Bronchial epithelial cell (primary cell): ENCODE measurements around the gene ARID3A. TPM values are rescaled to one million over a fixed set of nuclear protein-coding genes. Genes with fewer than 3 reads are reported as not detected.

Source experiments
- DNase-seq: peaks from one replicate; pipeline ENCODE4 v3.0.0-alpha.2; 2010; ENCODE audit warnings: low read depth
- FAIRE-seq: peaks from 2 replicates; lab custom pipeline; 2011; peaks lifted over from hg19 to GRCh38; lab: Jason Lieb, UNC
- H3K27me3 ChIP-seq: 2 replicates; pipeline ENCODE4 v1.5.1; 2011; ENCODE audit warnings: low read length; ENCODE audit not compliant: control insufficient read depth, insufficient read depth
- H3K36me3 ChIP-seq: 2 replicates; pipeline ENCODE4 v1.5.1; 2011; ENCODE audit warnings: low read length; ENCODE audit not compliant: control insufficient read depth, insufficient read depth
- H3K4me3 ChIP-seq: 2 replicates; pipeline ENCODE4 v1.5.1; 2011; ENCODE audit warnings: mild to moderate bottlenecking, low read depth, low read length, control low read depth
- total RNA-seq: library from RNA; depleted of rRNA; stranded (reverse); fragments of >200 nt; gene quantifications from 2 replicates; pipeline ENCODE4 v1.2.1, GENCODE V29; 2014
- TF ChIP-seq, protein P1 (sequence below): IDR thresholded peaks from 2 replicates; pipeline ENCODE4 v1.5.1; 2011; ENCODE audit warnings: mild to moderate bottlenecking, moderate library complexity, low read length, control low read depth, inconsistent platforms; ENCODE audit not compliant: insufficient read depth, severe bottlenecking

The ARID3A gene
- total RNA-seq, 1 donor from 2014 or later = 15.8 TPM

DNA sequence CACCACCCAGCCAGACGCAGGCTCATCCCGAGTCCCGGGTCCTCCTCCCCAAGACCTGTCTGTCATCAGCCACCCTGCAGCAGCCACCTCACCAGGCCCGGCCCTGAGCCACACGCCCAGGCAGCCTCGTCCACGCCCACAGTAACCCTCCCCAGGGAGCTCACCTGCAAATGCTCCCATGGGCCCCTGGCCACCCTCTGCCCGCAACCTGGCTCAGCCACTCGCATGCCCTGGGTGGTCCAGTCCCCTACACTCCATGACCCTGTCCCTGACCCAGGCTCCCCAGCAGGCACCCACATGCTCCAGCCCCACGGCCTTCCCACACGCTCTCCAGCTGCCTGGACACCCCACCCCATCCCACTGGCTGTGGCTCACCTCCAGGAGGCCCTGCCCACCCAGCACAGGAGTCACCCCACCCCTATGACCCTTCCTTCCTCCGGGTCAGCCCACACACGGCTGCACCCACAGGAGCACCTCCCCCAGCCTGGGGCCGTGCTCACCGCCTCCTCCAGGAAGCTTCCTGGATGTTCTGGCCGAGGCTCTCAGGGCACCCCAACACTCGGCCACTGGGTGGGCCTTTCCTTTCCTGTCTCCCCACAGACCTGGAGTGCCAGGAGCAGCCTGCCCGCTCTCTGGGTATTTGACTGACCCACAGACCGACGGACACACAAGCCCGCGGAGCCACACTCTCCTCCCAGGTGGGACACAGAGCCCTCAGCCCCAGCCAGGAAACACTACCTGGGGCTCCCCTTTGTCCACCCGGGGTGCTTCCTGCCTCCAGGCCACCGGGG is 91.5 kb downstream of the ARID3A start:
- FAIRE-seq = peak; percentile 18
- TF ChIP-seq, protein P1, sequence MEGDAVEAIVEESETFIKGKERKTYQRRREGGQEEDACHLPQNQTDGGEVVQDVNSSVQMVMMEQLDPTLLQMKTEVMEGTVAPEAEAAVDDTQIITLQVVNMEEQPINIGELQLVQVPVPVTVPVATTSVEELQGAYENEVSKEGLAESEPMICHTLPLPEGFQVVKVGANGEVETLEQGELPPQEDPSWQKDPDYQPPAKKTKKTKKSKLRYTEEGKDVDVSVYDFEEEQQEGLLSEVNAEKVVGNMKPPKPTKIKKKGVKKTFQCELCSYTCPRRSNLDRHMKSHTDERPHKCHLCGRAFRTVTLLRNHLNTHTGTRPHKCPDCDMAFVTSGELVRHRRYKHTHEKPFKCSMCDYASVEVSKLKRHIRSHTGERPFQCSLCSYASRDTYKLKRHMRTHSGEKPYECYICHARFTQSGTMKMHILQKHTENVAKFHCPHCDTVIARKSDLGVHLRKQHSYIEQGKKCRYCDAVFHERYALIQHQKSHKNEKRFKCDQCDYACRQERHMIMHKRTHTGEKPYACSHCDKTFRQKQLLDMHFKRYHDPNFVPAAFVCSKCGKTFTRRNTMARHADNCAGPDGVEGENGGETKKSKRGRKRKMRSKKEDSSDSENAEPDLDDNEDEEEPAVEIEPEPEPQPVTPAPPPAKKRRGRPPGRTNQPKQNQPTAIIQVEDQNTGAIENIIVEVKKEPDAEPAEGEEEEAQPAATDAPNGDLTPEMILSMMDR = no peak
- peaks cover 31% of the 10 kb centered on the region for H3K36me3 ChIP-seq
- H3K4me3 ChIP-seq = peak overlapping the region; percentile 11
- no peaks in the 10 kb centered on the region for H3K27me3 ChIP-seq
- peak; percentile 66 for DNase-seq

DNA sequence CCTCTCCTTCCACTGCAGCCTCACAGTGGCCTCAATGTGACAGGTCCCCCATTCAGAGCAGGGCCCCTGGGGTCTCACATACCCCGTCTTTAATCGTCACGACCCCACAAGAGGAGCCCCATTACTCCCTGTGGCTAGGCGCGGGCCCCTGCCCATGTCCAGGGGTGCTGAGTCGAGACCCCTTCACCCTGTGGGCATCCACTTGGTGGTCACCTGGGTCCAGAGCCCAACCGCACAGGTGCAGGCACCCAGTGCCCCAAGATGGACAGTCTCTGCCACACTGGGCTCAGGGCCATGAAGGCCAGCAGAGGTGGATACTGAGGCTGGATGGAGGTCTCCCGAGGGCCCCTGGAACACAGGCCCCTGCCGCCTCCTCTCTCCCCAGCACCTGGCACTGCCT is 92.1 kb downstream of the ARID3A start:
- DNase-seq (no peak), FAIRE-seq (no peak)
- H3K36me3 ChIP-seq = peaks cover 28% of the 10 kb centered on the region
- H3K27me3 ChIP-seq = no peaks in the 10 kb centered on the region
- H3K4me3 ChIP-seq = no peak overlapping the region
- TF ChIP-seq, protein P1 = no peak

DNA sequence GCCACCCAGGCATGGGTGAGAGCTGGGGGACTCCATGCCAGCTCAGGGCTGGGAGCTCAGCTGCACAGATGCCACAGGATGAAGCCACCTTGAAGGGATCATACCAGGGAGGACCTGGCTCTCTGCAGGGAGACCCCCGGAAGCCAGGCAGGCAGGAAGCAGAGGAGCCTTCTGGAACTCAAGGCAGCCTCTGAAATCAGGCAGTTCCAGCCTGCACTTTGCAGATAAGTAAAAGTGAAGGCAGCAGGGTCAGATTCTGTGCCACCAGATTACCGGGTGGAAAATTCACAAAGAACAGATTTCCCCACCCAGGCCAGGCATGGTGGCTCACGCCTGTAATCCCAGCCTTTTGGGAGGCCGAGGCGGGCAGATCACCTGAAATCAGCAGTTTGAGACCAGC is 92.6 kb downstream of the ARID3A start:
- TF ChIP-seq, protein P1 = no peak
- peaks cover 24% of the 10 kb centered on the region for H3K36me3 ChIP-seq
- no peak overlapping the region for H3K4me3 ChIP-seq
- no peak for FAIRE-seq
- DNase-seq = no peak
- no peaks in the 10 kb centered on the region for H3K27me3 ChIP-seq

DNA sequence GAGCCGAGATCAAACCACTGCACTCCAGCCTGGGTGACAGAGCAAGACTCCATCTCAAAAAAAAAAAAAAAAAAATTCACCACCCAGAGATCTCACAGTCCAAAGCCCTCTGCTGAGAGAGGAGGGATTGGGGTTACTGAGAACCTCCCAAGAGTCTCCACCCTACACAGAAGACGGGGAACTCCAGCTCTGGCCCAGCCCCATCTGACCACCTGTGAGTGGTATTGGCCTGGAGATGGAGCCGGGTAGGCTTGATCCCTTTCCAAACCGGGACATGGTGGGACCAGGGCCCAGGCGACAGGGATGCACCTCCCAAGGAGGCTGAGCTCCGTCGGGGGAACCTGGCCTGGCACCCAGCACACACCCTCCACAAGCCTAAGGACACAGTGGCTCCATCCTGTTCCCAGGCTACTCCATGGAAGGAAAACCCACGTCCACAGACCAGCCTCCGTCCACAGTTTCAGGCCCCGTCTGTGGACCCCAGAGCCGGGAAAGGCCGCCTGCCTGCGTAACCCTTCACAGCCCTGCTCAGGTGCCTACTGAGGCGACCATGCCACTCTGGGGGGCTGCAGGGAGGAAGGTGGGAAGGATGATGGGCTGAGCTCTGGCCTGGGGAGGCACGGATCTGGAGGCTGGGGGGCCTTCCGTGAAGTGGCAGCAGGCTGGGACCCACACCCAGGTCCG is 93.2 kb downstream of the ARID3A start:
- TF ChIP-seq, protein P1 = no peak
- DNase-seq = no peak
- H3K27me3 ChIP-seq = no peaks in the 10 kb centered on the region
- no peak for FAIRE-seq
- peaks cover 18% of the 10 kb centered on the region for H3K36me3 ChIP-seq
- peak overlapping the region; percentile 74 for H3K4me3 ChIP-seq

DNA sequence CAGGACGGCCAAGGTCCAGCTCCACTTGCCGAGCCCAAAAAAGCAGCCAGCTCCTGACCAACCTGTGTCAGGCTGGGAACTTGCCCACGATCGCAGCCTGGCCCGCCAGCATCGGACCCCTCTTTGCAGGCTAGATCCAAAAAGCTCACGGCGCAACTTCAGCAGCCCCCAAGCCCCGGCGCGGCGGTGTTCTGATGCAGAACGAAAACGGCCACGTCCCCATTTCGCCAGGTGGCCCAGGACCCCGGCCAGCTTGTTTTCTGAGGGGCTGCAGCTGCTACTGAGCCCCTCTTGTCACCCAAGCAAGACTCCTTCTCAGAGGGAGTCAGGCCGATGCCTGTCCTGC is 93.8 kb downstream of the ARID3A start:
- peak overlapping the region; percentile 74 for H3K4me3 ChIP-seq
- DNase-seq (no peak), FAIRE-seq (no peak)
- TF ChIP-seq, protein P1 = no peak
- H3K36me3 ChIP-seq = peaks cover 14% of the 10 kb centered on the region
- H3K27me3 ChIP-seq = no peaks in the 10 kb centered on the region
